Measurements from ENCODE around the gene MMUT.
"Not testable (repeated sequence)": the region's sequence is repeated elsewhere in the genome, so short reads cannot be mapped to it uniquely, and the experiment has no call there.

The MMUT gene

DNA sequence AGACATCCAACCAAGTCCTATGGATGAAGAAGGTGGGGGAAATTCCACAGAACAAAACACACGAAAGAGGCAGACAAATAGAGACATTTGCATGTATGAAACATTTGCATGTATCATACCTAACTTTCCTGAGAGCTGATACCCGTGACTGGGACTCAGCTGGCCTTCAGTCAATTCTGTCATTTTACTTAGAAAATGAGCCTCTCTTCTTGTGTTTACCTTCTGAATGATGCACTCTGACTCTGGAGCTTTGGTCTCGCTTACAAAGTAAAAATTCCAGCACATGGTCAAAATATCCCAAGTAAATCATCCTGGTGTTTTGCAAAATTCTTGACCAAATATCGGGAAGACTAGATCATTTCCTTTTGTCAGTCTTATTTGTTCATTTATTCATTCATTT lies 46.9 kb downstream of the MMUT start:
- DNase-seq, result no peak

DNA sequence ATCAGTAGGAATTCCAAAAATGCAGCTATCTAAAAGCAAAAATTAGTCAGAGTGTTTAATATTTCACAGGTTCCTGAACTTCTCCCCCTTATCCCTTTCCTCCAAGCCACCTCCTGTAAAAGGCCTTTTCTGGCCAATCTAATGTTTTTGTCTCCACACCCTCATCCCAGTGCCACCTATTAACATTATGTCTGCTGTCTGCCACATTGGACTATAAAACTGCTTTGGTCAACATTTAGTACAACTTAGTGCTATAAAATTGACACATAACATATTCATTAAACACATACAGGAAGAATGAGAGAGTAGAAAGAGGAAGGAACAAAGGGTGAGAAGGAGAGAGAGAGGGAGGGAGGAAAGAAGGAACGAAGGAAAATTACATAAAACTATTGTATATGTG lies 47.7 kb downstream of the MMUT start:
- DNase-seq, result no peak

DNA sequence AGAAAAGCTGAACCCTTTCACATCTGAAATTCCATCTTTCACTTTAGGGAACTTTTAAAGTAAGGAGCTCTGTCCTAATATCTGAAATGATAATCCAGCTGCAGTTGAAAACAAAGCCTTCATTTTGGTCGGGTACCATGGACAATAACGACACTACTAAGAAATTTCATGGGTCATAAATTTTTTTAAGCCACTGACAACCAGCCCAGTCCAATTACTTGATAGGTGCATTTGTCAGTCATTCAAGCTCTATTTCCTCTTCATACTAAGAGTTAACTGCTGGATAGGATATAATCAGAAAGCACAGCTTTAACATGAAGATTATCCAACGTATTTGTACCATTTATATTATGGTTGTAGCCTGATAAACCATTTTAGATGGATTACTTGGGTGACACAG lies 52.5 kb downstream of the MMUT start:
- DNase-seq, result no peak

DNA sequence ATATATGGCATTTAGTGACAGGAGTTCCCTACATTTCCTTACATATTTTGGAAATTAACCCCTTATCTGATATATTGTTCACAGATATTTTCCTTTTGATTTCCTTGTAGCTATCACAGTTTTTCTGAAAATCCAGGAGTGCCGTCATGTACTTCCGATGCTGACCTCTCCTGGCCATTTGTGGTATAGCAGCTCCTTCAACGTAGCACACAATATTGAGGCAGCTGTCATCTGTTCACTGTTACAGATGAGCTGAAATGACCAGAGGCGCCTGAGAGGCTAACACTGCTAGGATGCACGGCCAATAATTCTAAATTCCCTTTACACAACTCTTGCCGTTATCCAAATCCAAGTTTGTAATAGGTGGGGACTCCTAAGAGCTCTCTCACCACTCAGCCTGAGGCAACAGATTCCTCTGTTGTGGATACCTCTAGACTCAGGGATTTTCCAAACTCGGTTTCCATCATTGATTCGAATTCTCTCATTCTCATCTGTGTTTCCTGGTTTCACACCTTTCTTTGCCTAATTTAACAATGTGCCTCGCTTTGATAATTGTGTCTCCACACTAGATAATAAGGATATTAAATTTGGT lies 53.0 kb downstream of the MMUT start:
- DNase-seq, result peak; percentile 25

DNA sequence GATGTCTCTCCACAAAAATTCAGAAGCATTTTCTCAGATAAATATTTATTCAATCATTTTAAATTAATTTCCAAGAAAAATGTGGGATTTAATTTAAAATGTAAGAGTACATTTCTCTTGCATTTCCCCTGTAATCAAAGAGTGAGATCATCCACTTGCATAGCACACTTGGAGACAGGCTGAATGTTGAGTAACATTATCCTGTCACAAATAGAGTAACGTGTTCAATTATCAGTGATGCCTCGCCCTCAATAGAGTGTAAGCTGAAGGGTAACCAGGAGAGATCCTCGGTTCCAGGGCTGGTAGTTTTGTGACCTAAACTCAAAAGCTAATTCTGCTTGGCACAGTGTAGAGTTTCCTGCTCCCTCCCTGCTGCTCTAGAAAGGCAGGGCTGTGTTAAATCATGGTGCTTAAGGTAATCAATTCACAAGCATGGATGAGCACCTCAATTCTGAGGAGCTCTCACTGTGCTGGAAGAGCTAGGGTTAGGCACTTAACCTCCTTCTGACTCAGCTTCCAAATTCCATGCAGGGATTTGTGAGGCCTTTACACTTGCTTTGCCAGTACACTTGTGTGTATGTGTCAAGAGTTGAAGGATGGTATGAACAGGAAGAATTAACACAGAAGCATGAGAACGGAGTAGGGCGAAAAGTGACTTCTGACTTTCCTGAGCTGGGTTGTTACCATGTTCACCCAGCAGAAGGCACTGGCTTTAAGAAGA lies 56.6 kb downstream of the MMUT start:
- no peak for DNase-seq

DNA sequence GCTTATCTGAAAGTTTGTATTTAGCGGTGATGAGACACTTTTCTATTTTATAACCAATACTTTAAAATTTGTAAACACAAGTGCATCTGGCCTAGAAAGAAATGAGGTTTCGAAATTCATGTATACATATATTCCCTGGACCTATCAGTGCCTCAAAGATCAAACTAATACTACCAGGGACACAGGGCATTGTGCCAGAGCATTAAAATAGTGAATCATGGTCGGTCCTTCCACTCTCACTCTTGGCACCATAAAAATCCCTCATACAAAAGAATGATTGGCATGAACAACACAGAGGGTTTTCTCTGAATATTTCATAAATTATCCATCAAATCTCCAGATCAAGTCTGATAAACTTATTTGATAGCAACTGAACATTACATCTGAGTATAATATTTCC lies 62.0 kb downstream of the MMUT start:
- DNase-seq, result no peak

DNA sequence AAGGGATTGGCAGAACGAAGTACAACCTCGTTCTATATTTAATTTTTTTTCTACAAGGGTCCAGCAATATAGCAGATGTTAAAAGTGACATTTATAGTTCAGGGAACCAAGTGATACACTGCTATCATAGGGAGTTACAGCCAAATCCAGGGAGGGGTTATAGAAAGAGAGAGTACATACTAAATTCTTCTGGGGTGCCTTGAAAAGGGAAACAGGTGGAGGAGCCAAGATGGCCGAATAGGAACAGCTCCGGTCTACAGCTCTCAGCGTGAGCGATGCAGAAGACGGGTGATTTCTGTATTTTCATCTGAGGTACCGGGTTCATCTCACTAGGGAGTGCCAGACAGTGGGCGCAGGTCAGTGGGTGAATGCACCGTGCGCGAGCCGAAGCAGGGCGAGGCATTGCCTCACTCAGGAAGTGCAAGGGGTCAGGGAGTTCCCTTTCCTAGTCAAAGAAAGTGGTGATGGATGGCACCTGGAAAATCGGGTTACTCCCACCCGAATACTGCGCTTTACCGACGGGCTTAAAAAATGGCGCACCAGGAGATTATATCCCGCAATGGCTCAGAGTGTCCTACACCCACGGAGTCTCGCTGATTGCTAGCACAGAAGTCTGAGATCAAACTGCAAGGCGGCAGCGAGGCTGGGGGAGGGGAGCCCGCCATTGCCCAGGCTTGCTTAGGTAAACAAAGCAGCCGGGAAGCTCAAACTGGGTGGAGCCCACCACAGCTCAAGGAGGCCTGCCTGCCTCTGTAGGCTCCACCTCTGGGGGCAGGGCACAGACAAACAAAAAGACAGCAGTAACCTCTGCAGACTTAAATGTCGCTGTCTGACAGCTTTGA lies 76.2 kb downstream of the MMUT start:
- DNase-seq, result not testable (repeated sequence)

DNA sequence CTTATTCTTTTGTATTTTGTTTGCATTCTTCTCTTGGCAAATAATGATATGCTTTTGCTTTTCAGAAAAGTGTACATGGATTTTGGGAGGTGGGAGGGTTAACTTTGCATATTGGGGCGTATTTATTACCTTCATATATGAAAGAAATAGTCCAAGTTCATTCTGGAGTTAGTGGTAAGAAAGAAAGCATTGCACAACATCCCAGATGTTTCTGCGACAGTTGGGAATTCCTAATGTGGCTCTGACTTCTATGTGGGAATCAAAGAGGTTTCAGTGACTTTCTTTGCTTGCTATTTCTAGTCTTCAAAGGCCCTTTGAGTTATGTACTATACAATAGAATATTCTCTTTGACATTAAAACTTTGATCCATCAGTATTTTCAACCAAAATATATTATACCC lies 78.1 kb downstream of the MMUT start:
- DNase-seq, result no peak

All from stimulated activated naive CD4-positive, alpha-beta T cell treated with Interleukin-2 at 50 U/mL for 16 hours (primary cell).